Suprapubic skin (tissue), 4 donors: ENCODE measurements around the gene TNIK. TPM values are rescaled to one million over a fixed set of nuclear protein-coding genes. Genes with fewer than 3 reads are reported as not detected.

Experiments
- DNase-seq, 2 donors: peaks; one replicate each; pipeline ENCODE4 v3.0.0-alpha.2; 2019; ENCODE audit warnings: low spot score in 2 of 2
- H3K27ac ChIP-seq: fragments of 200-600 bp; sonication (generic); one replicate; pipeline ENCODE4 v1.5.1; 2019
- H3K27me3 ChIP-seq: fragments of 200-600 bp; sonication (generic); one replicate; pipeline ENCODE4 v1.5.1; 2019
- H3K36me3 ChIP-seq: fragments of 200-600 bp; sonication (generic); one replicate; pipeline ENCODE4 v1.5.1; 2019
- H3K4me1 ChIP-seq: fragments of 200-600 bp; sonication (generic); one replicate; pipeline ENCODE4 v1.5.1; 2019
- H3K4me3 ChIP-seq: fragments of 200-600 bp; sonication (generic); one replicate; pipeline ENCODE4 v1.5.1; 2019; ENCODE audit warnings: mild to moderate bottlenecking
- H3K9me3 ChIP-seq: fragments of 200-600 bp; sonication (generic); one replicate; pipeline ENCODE4 v1.5.1; 2019
- EP300 ChIP-seq: sonication (generic); formaldehyde crosslinking; IDR thresholded peaks from one replicate; pipeline ENCODE4 v1.6.1; 2017; ENCODE audit warnings: antibody characterized with exemption
- POLR2A ChIP-seq, 2 donors: fragments of 450-650 bp; IDR thresholded peaks; one replicate each; pipeline ENCODE4 v1.6.1; 2017; ENCODE audit warnings: antibody characterized with exemption in 2 of 2, mild to moderate bottlenecking in 2 of 2, moderate library complexity in 2 of 2
- POLR2AphosphoS5 ChIP-seq, 3 donors: sonication (generic); formaldehyde crosslinking; IDR thresholded peaks; one replicate each; pipeline ENCODE4 v1.6.1; 2017; ENCODE audit warnings: antibody characterized with exemption in 3 of 3
- WGBS: methylation state at CpG from one replicate; pipeline ENCODE4 v1.1.5; 2018; 5-methylcytosine and 5-hydroxymethylcytosine counted together
- total RNA-seq, 4 donors: library from RNA; depleted of rRNA; stranded (reverse); fragments of >200 nt; gene quantifications; one replicate each; pipeline ENCODE4 v1.1.0, GENCODE V29; 2016
- TF ChIP-seq, protein P1 (sequence below), 2 donors: fragments of 200-600 bp in 1 of 2; fragments of 450-650 bp in 1 of 2; sonication (generic) in 1 of 2; IDR thresholded peaks; one replicate each; pipeline ENCODE4 v1.5.1; 2016 to 2019; ENCODE audit warnings: antibody characterized with exemption in 2 of 2, mild to moderate bottlenecking in 1 of 2, moderate library complexity in 1 of 2

The TNIK gene
- total RNA-seq, 4 donors from 2014 or later = 2.0 to 4.3 (median 3.1) TPM

GRCh38 chr3:171183042-171183441, 277.2 kb downstream of the TNIK start:
- 73% methylated on average over 4 of the region's 4 CpGs for WGBS
- Histone ChIP-seq H3K4me1 (peaks cover 11% of the 10 kb centered on the region), H3K4me3 (no peak overlapping the region), H3K9me3 (no peaks in the 10 kb centered on the region), H3K27me3 (no peaks in the 10 kb centered on the region), H3K36me3 (no peaks in the 10 kb centered on the region), H3K27ac (no peak overlapping the region)
- TF ChIP-seq POLR2A (IDR thresholded peaks at IDR 0.05) (no peak), EP300 (no peak), POLR2AphosphoS5 (IDR thresholded peaks at IDR 0.05) (no peak)
- TF ChIP-seq, protein P1, sequence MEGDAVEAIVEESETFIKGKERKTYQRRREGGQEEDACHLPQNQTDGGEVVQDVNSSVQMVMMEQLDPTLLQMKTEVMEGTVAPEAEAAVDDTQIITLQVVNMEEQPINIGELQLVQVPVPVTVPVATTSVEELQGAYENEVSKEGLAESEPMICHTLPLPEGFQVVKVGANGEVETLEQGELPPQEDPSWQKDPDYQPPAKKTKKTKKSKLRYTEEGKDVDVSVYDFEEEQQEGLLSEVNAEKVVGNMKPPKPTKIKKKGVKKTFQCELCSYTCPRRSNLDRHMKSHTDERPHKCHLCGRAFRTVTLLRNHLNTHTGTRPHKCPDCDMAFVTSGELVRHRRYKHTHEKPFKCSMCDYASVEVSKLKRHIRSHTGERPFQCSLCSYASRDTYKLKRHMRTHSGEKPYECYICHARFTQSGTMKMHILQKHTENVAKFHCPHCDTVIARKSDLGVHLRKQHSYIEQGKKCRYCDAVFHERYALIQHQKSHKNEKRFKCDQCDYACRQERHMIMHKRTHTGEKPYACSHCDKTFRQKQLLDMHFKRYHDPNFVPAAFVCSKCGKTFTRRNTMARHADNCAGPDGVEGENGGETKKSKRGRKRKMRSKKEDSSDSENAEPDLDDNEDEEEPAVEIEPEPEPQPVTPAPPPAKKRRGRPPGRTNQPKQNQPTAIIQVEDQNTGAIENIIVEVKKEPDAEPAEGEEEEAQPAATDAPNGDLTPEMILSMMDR (IDR thresholded peaks at IDR 0.05) = no peak
- DNase-seq = no peak

DNA sequence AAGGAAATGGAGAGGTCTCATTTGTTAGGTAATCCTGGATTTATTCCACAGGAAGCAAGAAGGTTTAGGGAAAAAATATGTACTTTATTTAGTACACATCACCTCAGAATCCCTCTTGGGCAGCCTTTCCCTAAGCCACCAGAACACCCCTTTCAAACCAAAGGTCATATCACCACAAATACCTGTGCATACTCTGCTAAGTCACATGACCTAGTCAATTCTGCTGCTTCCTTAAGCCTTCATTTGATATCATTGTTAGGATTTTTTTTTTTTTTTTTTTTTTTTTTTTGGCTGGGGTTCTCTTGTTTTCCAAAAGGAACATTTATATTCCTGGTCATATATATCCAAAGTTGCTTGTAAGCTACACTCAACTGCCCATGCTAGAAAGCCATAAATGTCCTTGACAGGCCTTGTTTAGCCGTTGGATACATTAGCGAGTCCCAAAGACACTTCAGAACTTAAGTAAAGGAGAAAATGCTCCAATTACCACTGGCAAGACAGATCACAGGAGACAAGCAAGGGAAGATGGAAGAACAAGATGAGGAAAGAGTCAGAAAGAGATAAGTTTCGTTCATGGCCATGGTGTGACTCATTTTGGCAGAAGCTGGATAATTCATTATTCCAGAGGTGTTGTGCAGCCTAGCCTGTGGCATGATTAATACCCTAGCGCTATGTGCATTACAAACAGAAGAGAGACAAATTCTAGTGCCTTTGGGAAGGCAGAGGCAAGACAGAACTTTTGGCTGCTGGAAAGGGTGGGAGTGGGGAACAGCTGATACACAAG, 278.1 kb downstream of the TNIK start:
- 72% methylated on average over 4 of the region's 4 CpGs for WGBS

GRCh38 chr3:171178714-171179113, 281.5 kb downstream of the TNIK start:
- no peak for TF ChIP-seq EP300
- TF ChIP-seq POLR2AphosphoS5 (IDR thresholded peaks at IDR 0.05) = no peak
- TF ChIP-seq, protein P1 (IDR thresholded peaks at IDR 0.05) = no peak
- TF ChIP-seq POLR2A (IDR thresholded peaks at IDR 0.05) = no peak
- H3K27me3 ChIP-seq = no peaks in the 10 kb centered on the region
- no peaks in the 10 kb centered on the region for H3K4me1 ChIP-seq
- H3K36me3 ChIP-seq = no peaks in the 10 kb centered on the region
- H3K27ac ChIP-seq = no peak overlapping the region
- H3K4me3 ChIP-seq = no peak overlapping the region
- H3K9me3 ChIP-seq = no peaks in the 10 kb centered on the region
- no peak for DNase-seq

More for the DNA sequence above, 278.1 kb downstream of the TNIK start:
- no peaks in the 10 kb centered on the region for H3K27me3 ChIP-seq
- H3K9me3 ChIP-seq = no peaks in the 10 kb centered on the region
- no peak for TF ChIP-seq POLR2AphosphoS5 (IDR thresholded peaks at IDR 0.05)
- no peak for TF ChIP-seq EP300
- TF ChIP-seq, protein P1 (IDR thresholded peaks at IDR 0.05) = no peak
- no peak for TF ChIP-seq POLR2A (IDR thresholded peaks at IDR 0.05)
- no peak overlapping the region for H3K4me3 ChIP-seq
- no peaks in the 10 kb centered on the region for H3K36me3 ChIP-seq
- DNase-seq = no peak
- no peak overlapping the region for H3K27ac ChIP-seq
- H3K4me1 ChIP-seq = peaks cover 6% of the 10 kb centered on the region

DNA sequence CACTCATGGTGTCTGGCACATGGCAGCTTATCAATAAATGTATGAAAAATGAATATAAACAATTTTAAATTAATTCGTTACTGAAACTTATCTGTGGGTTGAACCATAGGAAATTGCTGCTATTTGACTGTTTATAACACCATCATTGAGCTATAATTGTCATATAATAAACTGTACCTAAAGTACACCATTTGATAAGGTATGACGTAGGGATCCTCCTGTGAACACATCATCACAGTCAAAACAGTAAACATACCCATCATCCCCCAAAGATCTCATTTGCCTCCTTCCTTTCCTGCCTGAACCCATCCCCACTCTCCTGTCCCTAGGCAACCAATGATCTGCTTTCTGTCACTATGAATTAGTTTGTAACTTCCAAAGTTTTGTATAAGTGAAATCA, 282.7 kb downstream of the TNIK start:
- no peak for DNase-seq
- H3K36me3 ChIP-seq = no peaks in the 10 kb centered on the region
- H3K27me3 ChIP-seq = no peaks in the 10 kb centered on the region
- no peaks in the 10 kb centered on the region for H3K9me3 ChIP-seq
- no peak overlapping the region for H3K27ac ChIP-seq
- WGBS = 95% methylated on average over 2 of the region's 2 CpGs
- H3K4me3 ChIP-seq = no peak overlapping the region
- no peaks in the 10 kb centered on the region for H3K4me1 ChIP-seq
- TF ChIP-seq POLR2AphosphoS5 (IDR thresholded peaks at IDR 0.05) (no peak), POLR2A (IDR thresholded peaks at IDR 0.05) (no peak), EP300 (no peak)
- TF ChIP-seq, protein P1 (IDR thresholded peaks at IDR 0.05) = no peak

GRCh38 chr3:171177056-171177455, 283.1 kb downstream of the TNIK start:
- Histone ChIP-seq H3K4me1 (no peaks in the 10 kb centered on the region), H3K4me3 (no peak overlapping the region), H3K27me3 (no peaks in the 10 kb centered on the region), H3K9me3 (no peaks in the 10 kb centered on the region), H3K27ac (no peak overlapping the region), H3K36me3 (no peaks in the 10 kb centered on the region)
- DNase-seq = no peak
- TF ChIP-seq POLR2AphosphoS5 (IDR thresholded peaks at IDR 0.05) (no peak), POLR2A (IDR thresholded peaks at IDR 0.05) (no peak), EP300 (no peak)
- TF ChIP-seq, protein P1 (IDR thresholded peaks at IDR 0.05) = no peak
- WGBS = 88% methylated on average over 3 of the region's 3 CpGs
